ENCODE data around the gene TMEM131.

The TMEM131 gene

DNA sequence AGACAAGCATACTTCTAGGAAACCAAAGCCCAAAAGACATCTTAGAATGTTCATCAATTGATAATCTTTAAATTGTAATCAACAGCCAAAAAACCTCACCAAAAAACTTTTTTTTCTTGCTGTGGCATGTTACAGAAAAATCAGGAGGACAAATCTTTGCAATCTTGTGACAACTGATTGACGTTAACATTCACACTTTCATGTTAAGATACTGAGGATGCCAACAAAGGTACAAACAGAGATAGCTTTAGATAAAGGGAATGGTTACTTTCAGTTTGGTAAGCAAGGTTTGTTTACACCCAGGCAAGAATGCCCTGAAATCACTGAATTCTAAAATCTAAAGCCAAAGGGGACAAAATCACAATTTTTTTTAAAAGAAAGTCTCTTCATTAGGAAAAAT, 190.0 kb downstream of the TMEM131 start:
- no peak for DNase-seq

- DNase-seq, result no peak
Measured at GRCh38 chr2:97801028-97801427, 194.7 kb downstream of the TMEM131 start.

GRCh38 chr2:97798416-97798815, 197.3 kb downstream of the TMEM131 start:
- DNase-seq, result no peak

DNA sequence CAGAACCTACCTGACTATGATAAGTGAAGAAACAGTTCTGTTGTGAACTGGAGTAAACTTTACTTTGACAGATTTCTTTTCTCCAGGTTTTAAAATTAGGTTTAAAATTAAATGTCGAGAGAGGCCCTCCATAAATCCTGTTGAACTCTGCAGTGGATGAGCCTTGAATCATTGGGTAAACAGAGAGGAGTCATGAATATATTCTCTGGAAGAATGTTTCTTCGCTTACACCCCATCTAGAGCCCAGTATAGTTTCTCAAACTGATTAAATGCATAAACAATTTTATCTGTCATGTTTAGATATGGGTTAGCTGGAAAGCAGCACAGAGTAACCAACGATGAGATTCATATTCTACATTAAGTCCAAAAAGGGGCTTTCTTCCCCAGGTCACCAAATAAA, 198.4 kb downstream of the TMEM131 start:
- DNase-seq, result no peak

DNA sequence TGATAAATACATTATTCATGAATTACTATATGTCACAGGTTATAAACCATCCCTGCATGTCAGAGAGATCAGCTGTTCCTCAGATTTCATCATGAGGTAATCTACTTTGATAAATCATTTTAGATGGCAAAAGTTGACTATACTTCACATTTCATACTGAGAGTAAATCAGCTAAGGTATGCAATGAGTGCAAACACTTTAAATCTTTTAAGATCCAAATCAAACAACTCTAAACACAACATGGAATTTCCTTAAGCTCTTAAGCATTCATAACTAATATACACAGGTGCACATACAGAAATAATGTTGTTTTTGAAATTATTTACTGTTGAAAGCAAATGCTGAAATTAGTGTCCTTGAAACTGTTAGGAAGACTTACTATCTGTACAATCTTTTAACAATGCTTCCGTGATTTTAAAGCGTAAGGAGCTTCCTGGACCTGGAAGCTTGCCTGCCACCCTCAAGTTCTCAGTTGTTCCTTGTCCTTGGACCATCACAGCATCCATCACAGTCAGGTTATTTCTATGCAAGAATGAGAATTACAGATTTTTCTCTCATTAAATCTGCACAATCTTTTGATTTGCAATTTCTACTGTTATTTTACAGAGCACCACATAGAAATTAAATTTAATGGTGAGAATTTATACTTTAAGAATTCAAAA, 199.2 kb downstream of the TMEM131 start:
- DNase-seq, result no peak

DNA sequence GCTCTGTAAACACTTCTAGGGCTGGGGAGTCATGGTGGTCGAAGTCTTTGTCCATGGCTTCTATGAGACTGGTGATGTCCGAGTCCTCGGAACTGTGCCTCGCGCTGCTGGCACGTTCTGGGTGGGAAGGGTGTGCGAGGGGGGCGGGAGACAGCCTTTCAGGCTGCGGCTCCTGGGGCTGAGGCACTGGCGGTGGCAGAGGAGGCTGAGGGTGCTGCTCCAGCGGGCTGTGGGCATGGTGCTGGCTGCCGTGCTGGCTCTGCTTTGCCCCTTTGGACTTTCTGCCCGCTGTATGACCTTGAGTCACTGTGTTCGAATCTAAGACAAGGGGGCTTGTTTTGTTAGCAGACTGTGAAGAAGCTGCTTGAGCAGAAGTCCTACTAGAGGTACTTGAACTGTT, 203.3 kb downstream of the TMEM131 start:
- no peak for DNase-seq

GRCh38 chr2:97788986-97789644, 206.6 kb downstream of the TMEM131 start:
- DNase-seq, result no peak

DNA sequence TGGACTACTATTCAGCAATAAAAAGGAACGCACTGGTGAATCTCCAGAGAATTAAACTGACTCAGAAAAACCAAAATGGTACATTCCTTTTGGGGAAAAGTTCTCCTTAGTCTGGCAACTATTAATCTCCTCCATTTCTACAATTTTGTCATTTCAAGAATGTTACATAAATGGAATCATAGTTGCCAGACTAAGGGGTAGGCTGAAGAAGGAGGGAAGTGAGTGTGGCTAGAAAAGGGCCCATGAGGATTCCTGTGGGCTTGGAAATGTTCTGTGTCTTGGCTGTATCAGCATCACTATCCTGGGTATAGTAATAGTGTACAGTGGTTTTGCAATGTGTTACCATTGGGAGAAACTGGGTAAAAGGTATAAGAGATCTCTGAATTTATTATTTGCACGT, 209.9 kb downstream of the TMEM131 start:
- no peak for DNase-seq

GRCh38 chr2:97784953-97785352, 210.8 kb downstream of the TMEM131 start:
- DNase-seq, result no peak

DNA sequence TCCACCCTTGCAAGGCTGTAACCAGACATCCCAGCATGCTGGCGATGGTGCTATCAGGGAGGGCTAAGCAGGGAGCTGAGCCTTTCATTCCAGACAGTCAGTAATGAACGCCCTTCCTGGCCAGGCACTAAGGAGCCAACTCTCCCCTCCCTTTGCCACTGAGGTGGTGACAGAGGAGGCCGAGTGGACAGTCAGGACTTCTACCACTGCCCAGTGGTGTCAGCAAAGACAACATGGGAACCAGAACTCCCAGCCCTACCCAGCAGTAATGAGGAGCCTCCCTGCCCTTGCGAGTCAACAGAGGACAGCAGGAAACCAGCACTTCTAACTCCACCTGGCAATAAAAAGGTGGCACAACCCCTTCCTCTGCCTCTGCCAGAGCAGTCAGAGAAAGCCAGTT, 213.8 kb downstream of the TMEM131 start:
- no peak for DNase-seq

GRCh38 chr2:97779141-97779540, 216.6 kb downstream of the TMEM131 start:
- DNase-seq, result no peak

GRCh38 chr2:97775074-97775473, 220.7 kb downstream of the TMEM131 start:
- DNase-seq, result no peak

DNA sequence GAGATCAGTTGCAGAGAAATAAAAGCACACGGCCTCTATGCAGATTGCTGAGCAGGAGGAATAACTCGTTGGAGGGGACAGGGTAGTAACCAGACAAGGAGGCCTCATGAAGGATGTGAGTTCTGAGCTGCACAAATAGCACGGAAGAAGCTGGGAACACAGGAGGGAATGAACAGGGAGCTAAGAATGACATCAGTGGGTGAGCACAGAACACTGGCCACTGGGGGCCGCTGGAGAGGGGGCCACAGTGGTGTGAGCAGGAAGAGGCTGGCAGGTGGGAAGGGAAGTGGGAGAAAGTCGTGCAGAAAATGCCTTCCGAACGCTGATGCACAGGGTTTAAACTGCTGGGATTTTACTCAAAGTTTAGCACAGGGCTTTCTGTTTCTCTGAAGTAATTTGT, 221.3 kb downstream of the TMEM131 start:
- no peak for DNase-seq

GRCh38 chr2:97770445-97770844, 225.3 kb downstream of the TMEM131 start:
- no peak for DNase-seq

DNA sequence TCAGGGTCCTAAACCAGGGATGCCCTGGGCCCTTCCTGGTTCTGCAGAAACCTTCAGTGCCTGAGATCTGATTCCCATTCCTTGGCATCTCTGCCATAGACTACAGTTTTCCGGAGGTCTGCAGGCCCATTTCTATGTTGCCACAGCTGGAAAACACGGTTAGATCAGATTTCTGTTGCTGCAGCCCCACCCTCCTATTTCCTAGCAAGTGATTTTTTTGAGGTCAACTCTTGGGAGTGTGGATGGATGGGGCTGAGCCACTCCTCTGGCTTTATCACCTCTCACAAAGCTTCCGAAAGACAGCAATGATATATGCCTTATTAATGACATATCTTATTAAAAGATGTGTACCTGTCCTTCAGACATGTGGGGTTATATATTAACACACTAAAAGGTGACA, 226.0 kb downstream of the TMEM131 start:
- DNase-seq, result no peak

DNA sequence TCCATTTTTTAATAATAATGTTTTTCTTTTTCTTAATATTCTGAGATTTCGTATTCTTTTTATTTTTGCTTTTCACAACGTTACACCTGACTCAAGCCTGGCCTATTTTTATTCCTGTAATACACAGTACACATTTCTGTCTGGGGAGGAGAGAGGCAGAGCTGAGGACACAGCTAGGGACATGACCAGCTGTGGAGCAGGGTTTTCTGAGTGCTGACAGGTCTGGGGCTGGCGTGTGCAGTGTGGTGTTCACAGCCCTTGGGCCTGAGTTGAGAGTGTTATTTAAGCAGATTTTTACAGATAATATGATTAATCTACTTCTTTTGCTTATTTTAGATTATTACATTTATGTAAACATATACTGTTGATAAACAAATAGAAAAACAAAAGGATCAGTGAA, 226.4 kb downstream of the TMEM131 start:
- DNase-seq, result no peak

DNA sequence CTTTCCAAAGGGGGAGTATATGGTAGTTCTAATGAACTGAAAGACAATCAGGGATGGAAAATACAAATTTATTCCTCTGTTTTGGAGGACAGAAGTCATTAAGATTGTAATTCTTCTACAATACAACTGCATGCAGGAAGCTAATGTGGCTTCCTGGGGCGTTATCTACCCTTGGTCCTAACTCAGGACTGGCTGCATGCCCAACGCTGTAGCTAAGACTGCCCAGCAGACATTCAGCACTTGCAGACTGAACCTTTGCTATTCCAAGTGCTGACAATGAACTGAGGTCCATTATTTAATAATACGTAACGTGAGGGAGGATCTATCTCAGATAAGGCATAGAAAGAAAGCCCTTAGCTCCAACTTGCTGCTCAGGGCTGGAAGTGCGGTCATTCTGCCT, 229.2 kb downstream of the TMEM131 start:
- DNase-seq, result no peak

GRCh38 chr2:97765933-97766332, 229.8 kb downstream of the TMEM131 start:
- no peak for DNase-seq

DNA sequence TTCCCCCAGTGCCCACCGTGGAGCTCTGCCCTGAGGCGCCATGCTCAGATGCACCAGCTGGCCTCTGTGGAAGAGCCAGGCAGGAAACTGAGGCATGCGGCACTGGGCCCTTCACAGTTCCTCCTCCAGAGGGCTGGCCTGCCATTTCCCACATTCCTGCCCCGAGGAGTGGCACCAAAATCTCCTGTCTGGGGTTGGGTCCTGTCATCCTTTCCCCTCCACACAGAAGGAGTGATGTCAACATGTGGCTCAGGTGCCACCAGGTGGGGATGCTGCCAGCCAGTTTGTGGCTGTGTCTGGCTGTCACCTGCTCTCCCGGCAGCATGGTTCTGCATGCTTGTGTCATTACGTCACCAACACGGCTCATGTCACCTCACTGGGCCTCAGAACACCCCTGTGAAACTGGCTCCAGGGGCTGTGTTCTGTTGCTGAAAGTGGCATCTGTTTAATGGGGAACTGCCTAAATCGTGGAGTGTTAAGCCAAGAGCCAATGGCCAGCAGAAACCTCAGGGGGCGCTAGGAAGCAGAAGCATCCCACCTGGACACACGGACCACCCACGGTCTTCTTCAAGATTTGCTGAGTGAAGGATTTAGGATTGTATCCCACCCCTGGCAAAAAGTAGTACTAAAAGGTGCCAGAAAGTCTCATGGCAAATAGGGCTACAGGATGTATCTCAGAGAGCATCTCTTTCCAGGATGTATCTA, 231.0 kb downstream of the TMEM131 start:
- no peak for DNase-seq

GRCh38 chr2:97763176-97763845, 232.4 kb downstream of the TMEM131 start:
- DNase-seq, result no peak

DNA sequence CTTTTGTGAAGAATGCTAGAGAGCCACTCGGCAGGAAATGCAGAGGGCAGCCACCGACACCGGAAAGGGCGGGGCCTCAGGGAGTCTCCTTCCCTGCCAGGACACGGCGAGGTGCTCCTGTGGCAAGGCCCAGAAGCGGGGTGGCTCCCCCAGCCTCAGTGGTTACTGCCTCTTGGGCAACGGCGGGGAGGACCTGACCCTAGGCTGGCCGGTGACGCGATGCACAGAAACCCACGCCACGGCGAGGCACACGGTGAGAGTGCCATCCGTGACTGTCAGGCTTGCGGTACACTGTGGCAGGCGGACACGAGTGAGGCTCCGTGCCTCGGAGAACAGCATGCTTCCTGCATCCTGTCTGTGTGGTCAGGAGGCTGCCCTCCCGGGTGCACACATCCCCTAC, 234.6 kb downstream of the TMEM131 start:
- DNase-seq, result no peak

DNA sequence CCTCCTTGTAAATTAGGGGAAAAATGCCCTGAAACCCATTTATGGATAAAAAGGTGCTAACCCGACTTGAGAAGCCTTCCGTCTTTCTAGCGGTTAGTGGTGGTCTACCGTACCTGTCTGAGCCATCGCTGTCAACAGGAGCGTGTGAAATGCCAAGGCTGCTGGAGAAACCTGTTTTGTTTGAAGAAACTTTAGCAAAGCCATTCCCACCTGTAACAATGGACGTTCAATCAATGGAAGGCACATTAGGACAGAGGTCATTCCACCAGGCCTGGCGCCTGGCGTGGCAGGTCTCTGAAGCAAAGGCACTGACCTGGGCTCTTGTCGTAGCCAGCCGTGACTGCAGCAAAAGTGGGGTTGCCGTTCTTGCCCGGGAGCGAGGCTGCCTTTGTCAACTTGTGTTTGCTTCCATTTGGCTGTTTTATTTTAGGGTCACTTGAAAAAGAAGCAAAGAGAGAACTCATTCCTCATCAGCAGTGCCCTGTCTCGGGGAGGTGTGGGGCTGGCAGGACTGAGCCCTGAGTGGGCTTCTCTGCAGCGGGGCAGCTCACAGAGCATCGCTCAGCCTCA, 235.2 kb downstream of the TMEM131 start:
- DNase-seq, result no peak
